ENCODE data around the gene LAMA1.

- no peak for TF ChIP-seq CTCF (IDR thresholded peaks at IDR 0.05; ENCODE audit: borderline replicate concordance, extremely low read depth, low read length, poor library complexity, severe bottlenecking)
- TF ChIP-seq EZH2 (IDR thresholded peaks at IDR 0.05; ENCODE audit: borderline replicate concordance, low read depth, low read length, severe bottlenecking) = no peak
Measured at GRCh38 chr18:7117390-7118355, at the start of gene LAMA1.
